HEK293 (cell line): ENCODE data around the gene FSCN2.
A peak's percentile ranks its signal among the peaks of the same experiment; 100 is the strongest.

Source experiments
- CTCF ChIA-PET: fragments of 350-600 bp; formaldehyde crosslinking; extraction: SDS; loops from one replicate; lab custom pipeline; 2021; ENCODE audit warnings: antibody characterized with exemption; lab: Yijun Ruan, JAX
- POLR2A ChIA-PET: fragments of 300-600 bp; formaldehyde crosslinking; extraction: SDS; loops from one replicate; lab custom pipeline; 2020; ENCODE audit warnings: antibody characterized with exemption, inconsistent platforms; lab: Yijun Ruan, JAX
- H3K27ac ChIP-seq: fragments of 200-500 bp; sonication (Bioruptor generic); 2 replicates; pipeline ENCODE4 v1.5.1; 2014; ENCODE audit warnings: low read depth, low read length, control low read depth, inconsistent platforms; ENCODE audit errors: extremely low read depth
- H3K36me3 ChIP-seq, 2 experiments: fragments of 200-500 bp in 1 of 2; sonication (Bioruptor generic) in 1 of 2; 1 replicate in 1 of 2; 2 replicates in 1 of 2; pipeline ENCODE4 v1.5.1; 2014 to 2017; ENCODE audit warnings: inconsistent platforms in 2 of 2, low read length in 2 of 2; ENCODE audit not compliant: control insufficient read depth in 2 of 2, insufficient read depth in 1 of 2
- H3K4me1 ChIP-seq: fragments of 200-500 bp; sonication (Bioruptor generic); 2 replicates; pipeline ENCODE4 v1.5.1; 2014; ENCODE audit warnings: mild to moderate bottlenecking, low read length, inconsistent platforms; ENCODE audit not compliant: control insufficient read depth, insufficient read depth
- H3K4me3 ChIP-seq: 2 replicates; pipeline ENCODE4 v1.5.1; 2011; ENCODE audit warnings: low read depth, mild to moderate bottlenecking, control low read depth, low read length, moderate library complexity
- H3K9me3 ChIP-seq: fragments of 200-500 bp; sonication (Bioruptor generic); 2 replicates; pipeline ENCODE4 v1.5.1; 2014; ENCODE audit warnings: low read depth, low read length, inconsistent platforms; ENCODE audit not compliant: control insufficient read depth, insufficient read depth
- BCL11B ChIP-seq: fragments of 450-650 bp; formaldehyde crosslinking; IDR thresholded peaks from 2 replicates; pipeline ENCODE4 v1.5.1; 2016; ENCODE audit warnings: low read depth, missing biosample characterization, missing genetic modification characterization
- GLIS1 ChIP-seq: fragments of 450-650 bp; formaldehyde crosslinking; IDR thresholded peaks from 2 replicates; pipeline ENCODE4 v1.5.1; 2016; ENCODE audit warnings: missing biosample characterization, missing genetic modification characterization
- GLIS2 ChIP-seq: fragments of 450-650 bp; formaldehyde crosslinking; IDR thresholded peaks from 2 replicates; pipeline ENCODE4 v1.5.1; 2016; ENCODE audit warnings: missing biosample characterization, missing genetic modification characterization
- HOXA7 ChIP-seq: sonication (generic); formaldehyde crosslinking; IDR thresholded peaks from 2 replicates; pipeline ENCODE4 v1.8.1; 2022; ENCODE audit warnings: missing genetic modification reagents, borderline replicate concordance
- KLF9 ChIP-seq: fragments of 450-650 bp; formaldehyde crosslinking; IDR thresholded peaks from 2 replicates; pipeline ENCODE4 v1.5.1; 2016; ENCODE audit warnings: missing biosample characterization, missing genetic modification characterization, low read depth
- SP3 ChIP-seq: fragments of 450-650 bp; formaldehyde crosslinking; IDR thresholded peaks from 2 replicates; pipeline ENCODE4 v1.5.1; 2016; ENCODE audit warnings: missing biosample characterization, missing genetic modification characterization
- ZBTB17 ChIP-seq: fragments of 450-650 bp; formaldehyde crosslinking; IDR thresholded peaks from 2 replicates; pipeline ENCODE4 v1.5.1; 2016; ENCODE audit warnings: missing biosample characterization, missing genetic modification characterization
- ZBTB48 ChIP-seq: fragments of 450-650 bp; formaldehyde crosslinking; IDR thresholded peaks from 2 replicates; pipeline ENCODE4 v1.5.1; 2016; ENCODE audit warnings: missing biosample characterization, missing genetic modification characterization
- ZEB2 ChIP-seq: fragments of 450-650 bp; formaldehyde crosslinking; IDR thresholded peaks from 2 replicates; pipeline ENCODE4 v1.5.1; 2016; ENCODE audit warnings: missing biosample characterization, missing genetic modification characterization
- ZNF114 ChIP-seq: fragments of 450-650 bp; formaldehyde crosslinking; IDR thresholded peaks from 2 replicates; pipeline ENCODE4 v1.5.0; 2017; ENCODE audit warnings: missing biosample characterization, missing genetic modification characterization
- ZNF140 ChIP-seq: fragments of 450-650 bp; formaldehyde crosslinking; IDR thresholded peaks from 2 replicates; pipeline ENCODE4 v1.5.1; 2016; ENCODE audit warnings: missing biosample characterization, missing genetic modification characterization
- ZNF169 ChIP-seq: fragments of 450-650 bp; formaldehyde crosslinking; IDR thresholded peaks from 2 replicates; pipeline ENCODE4 v1.5.1; 2016; ENCODE audit warnings: missing biosample characterization, missing genetic modification characterization
- ZNF248 ChIP-seq: fragments of 450-650 bp; formaldehyde crosslinking; IDR thresholded peaks from 2 replicates; pipeline ENCODE4 v1.5.1; 2017; ENCODE audit warnings: missing biosample characterization, missing genetic modification characterization
- ZNF37A ChIP-seq: fragments of 450-650 bp; IDR thresholded peaks from 2 replicates; pipeline ENCODE4 v1.5.1; 2018; ENCODE audit warnings: missing biosample characterization, missing genetic modification characterization
- ZNF404 ChIP-seq: fragments of 450-650 bp; formaldehyde crosslinking; IDR thresholded peaks from 2 replicates; pipeline ENCODE4 v1.5.1; 2017; ENCODE audit warnings: missing biosample characterization, missing genetic modification characterization
- ZNF560 ChIP-seq: fragments of 450-650 bp; formaldehyde crosslinking; IDR thresholded peaks from 2 replicates; pipeline ENCODE4 v1.5.1; 2017; ENCODE audit warnings: missing biosample characterization, missing genetic modification characterization, borderline replicate concordance
- ZNF600 ChIP-seq: fragments of 450-650 bp; formaldehyde crosslinking; IDR thresholded peaks from 2 replicates; pipeline ENCODE4 v1.5.1; 2016; ENCODE audit warnings: missing biosample characterization, missing genetic modification characterization
- ZNF660 ChIP-seq: fragments of 450-650 bp; IDR thresholded peaks from 2 replicates; pipeline ENCODE4 v1.5.1; 2018; ENCODE audit warnings: missing biosample characterization, mild to moderate bottlenecking, missing genetic modification characterization
- ZNF768 ChIP-seq: fragments of 450-650 bp; formaldehyde crosslinking; IDR thresholded peaks from 2 replicates; pipeline ENCODE4 v1.5.1; 2018; ENCODE audit warnings: missing biosample characterization, mild to moderate bottlenecking, missing genetic modification characterization
- ZNF830 ChIP-seq: fragments of 450-650 bp; IDR thresholded peaks from 2 replicates; pipeline ENCODE4 v1.5.0; 2018; ENCODE audit warnings: missing biosample characterization, missing genetic modification characterization, low read depth, mild to moderate bottlenecking, moderate library complexity
- TF ChIP-seq, protein P1 (sequence below): fragments of 450-650 bp; IDR thresholded peaks from 2 replicates; pipeline ENCODE4 v1.5.1; 2018; ENCODE audit warnings: missing biosample characterization, missing genetic modification characterization
- TF ChIP-seq, protein P2 (sequence below): fragments of 450-650 bp; formaldehyde crosslinking; IDR thresholded peaks from 2 replicates; pipeline ENCODE4 v1.5.1; 2016; ENCODE audit warnings: missing biosample characterization, missing genetic modification characterization
- TF ChIP-seq, protein P3 (sequence below): fragments of 450-650 bp; formaldehyde crosslinking; IDR thresholded peaks from 2 replicates; pipeline ENCODE4 v1.5.1; 2016; ENCODE audit warnings: missing biosample characterization, missing genetic modification characterization, borderline replicate concordance
- TF ChIP-seq, protein P4 (sequence below): fragments of 450-650 bp; formaldehyde crosslinking; IDR thresholded peaks from 2 replicates; pipeline ENCODE4 v1.5.1; 2016; ENCODE audit warnings: missing biosample characterization, missing genetic modification characterization

The FSCN2 gene

DNA sequence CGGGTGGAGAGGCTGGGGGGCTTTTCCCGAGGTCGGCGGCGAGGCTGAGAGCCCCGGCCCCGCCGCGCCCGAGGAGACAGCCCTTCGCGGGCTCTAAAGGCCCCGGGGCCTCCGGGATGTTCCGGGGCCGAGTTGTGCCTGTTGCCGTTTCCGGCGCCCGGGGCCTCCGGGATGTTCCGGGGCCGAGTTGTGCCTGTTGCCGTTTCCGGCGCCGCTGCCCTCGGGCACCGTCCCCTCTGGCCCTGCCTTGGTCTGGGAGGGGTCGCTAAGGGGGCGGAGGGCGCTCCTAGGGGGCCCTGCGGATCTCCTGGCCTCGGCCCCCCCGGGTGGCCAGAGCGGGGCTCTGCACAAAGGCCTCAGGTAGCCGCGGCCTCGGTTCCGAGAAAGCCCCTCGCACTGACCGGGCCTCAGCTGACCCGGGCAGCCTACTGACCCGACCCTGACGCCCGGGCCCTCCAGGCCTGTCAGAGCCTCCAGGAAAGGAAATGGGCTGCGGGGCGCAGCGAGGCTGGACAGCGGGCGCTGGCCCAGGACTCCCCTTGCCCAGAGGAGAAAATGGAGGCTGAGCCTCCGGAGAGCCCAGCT, 39.8 kb upstream of the FSCN2 start (continued):
- TF ChIP-seq ZNF140 (tag by site-specific recombination): no peak
- no peak for TF ChIP-seq KLF9 (tag by site-specific recombination)
- TF ChIP-seq ZNF248 (tag by site-specific recombination): no peak
- no peak for TF ChIP-seq ZBTB48 (tag by site-specific recombination)
- TF ChIP-seq ZNF169 (tag by site-specific recombination): no peak
- no peak for TF ChIP-seq BCL11B (tag by site-specific recombination)
- no peak for TF ChIP-seq ZNF37A (tag by site-specific recombination)
- TF ChIP-seq SP3 (tag by site-specific recombination): peak; percentile 6; the same call in 1 of the 2 replicates
- TF ChIP-seq ZNF404 (tag by site-specific recombination): no peak
- TF ChIP-seq ZNF660 (tag by site-specific recombination): 0 out of 2 replicates have a peak, but pooled peaks have one; percentile 4
- TF ChIP-seq, protein P1, sequence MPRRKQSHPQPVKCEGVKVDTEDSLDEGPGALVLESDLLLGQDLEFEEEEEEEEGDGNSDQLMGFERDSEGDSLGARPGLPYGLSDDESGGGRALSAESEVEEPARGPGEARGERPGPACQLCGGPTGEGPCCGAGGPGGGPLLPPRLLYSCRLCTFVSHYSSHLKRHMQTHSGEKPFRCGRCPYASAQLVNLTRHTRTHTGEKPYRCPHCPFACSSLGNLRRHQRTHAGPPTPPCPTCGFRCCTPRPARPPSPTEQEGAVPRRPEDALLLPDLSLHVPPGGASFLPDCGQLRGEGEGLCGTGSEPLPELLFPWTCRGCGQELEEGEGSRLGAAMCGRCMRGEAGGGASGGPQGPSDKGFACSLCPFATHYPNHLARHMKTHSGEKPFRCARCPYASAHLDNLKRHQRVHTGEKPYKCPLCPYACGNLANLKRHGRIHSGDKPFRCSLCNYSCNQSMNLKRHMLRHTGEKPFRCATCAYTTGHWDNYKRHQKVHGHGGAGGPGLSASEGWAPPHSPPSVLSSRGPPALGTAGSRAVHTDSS (tag by site-specific recombination): no peak
- TF ChIP-seq, all 188 proteins: peak for 12

DNA sequence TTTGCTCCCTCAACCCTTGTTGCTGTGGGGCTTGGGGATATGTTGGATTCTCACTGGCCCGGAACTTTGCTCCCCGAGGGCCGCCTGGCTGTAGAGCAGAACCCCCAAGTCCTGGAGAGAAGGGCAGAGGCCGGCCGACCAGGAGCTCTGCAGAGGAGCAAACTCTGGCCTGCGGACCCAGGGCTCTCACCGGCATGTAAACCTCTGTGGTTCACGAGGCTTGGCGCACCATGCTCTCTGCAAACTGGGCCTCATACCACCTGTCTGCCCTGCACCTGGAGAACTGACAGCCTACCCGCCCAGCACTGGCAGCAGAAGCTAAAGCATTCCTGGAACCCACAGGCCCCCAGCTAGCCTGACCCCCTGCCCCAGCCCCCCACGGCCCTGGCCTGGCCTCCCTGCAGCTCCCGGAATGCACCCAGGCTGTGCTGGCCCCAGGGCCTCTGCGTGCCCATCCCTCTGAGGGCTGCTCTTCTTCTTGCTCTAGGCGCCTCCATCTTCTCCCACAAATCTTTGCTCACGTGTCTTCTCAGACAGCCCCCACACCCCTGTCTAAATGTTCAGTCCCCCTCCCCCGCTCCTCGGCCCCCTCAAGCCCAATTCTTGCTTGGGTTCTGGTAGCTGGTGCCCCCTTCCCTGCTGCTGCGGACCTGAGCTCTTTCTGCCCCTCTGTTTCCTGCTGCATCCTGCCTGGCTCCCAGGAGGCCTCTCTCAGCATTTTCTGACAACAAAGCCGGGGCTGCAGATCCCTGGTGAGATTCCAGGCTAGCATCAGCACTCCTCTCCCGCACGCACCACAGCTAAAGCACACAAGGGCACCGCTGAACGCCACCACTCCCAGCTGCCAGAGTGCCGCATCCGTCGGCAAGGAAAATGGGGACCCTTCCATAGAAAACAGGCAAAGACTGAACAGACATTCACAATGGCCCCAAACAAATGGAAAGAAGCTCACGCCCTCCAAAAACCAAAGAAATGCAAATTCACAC, 38.9 kb upstream of the FSCN2 start:
- Histone ChIP-seq H3K9me3 (no peaks in the 10 kb centered on the region), H3K27ac (no peak overlapping the region), H3K36me3 (no peaks in the 10 kb centered on the region), H3K4me3 (no peak overlapping the region), H3K4me1 (peaks cover 11% of the 10 kb centered on the region)
- POLR2A ChIA-PET: interaction anchor here (0.7 to 4.1 kb wide), 8 partner anchors 16 to 257 kb away, joined by 3 to 27 read pairs (median 6); partner anchors contain the start of genes ACTG1, BAHCC1 and FAAP100
- CTCF ChIA-PET: interaction anchor here (0.6 to 3.2 kb wide), 4 partner anchors 49 to 259 kb away, joined by 3 to 10 read pairs (median 4); no protein-coding TSS in a partner anchor
- TF ChIP-seq ZNF768: no peak
- 0 out of 2 replicates have a peak, but pooled peaks have one; percentile 48 for TF ChIP-seq GLIS2 (tag by site-specific recombination)
- TF ChIP-seq, protein P1 (tag by site-specific recombination): no peak
- TF ChIP-seq, protein P2, sequence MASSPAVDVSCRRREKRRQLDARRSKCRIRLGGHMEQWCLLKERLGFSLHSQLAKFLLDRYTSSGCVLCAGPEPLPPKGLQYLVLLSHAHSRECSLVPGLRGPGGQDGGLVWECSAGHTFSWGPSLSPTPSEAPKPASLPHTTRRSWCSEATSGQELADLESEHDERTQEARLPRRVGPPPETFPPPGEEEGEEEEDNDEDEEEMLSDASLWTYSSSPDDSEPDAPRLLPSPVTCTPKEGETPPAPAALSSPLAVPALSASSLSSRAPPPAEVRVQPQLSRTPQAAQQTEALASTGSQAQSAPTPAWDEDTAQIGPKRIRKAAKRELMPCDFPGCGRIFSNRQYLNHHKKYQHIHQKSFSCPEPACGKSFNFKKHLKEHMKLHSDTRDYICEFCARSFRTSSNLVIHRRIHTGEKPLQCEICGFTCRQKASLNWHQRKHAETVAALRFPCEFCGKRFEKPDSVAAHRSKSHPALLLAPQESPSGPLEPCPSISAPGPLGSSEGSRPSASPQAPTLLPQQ (tag by site-specific recombination): no peak
- TF ChIP-seq, protein P3, sequence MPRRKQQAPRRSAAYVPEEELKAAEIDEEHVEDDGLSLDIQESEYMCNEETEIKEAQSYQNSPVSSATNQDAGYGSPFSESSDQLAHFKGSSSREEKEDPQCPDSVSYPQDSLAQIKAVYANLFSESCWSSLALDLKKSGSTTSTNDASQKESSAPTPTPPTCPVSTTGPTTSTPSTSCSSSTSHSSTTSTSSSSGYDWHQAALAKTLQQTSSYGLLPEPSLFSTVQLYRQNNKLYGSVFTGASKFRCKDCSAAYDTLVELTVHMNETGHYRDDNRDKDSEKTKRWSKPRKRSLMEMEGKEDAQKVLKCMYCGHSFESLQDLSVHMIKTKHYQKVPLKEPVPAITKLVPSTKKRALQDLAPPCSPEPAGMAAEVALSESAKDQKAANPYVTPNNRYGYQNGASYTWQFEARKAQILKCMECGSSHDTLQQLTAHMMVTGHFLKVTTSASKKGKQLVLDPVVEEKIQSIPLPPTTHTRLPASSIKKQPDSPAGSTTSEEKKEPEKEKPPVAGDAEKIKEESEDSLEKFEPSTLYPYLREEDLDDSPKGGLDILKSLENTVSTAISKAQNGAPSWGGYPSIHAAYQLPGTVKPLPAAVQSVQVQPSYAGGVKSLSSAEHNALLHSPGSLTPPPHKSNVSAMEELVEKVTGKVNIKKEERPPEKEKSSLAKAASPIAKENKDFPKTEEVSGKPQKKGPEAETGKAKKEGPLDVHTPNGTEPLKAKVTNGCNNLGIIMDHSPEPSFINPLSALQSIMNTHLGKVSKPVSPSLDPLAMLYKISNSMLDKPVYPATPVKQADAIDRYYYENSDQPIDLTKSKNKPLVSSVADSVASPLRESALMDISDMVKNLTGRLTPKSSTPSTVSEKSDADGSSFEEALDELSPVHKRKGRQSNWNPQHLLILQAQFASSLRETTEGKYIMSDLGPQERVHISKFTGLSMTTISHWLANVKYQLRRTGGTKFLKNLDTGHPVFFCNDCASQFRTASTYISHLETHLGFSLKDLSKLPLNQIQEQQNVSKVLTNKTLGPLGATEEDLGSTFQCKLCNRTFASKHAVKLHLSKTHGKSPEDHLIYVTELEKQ (tag by site-specific recombination): no peak
- TF ChIP-seq ZBTB17: peak; percentile 48; the same call in 1 of the 2 replicates
- TF ChIP-seq HOXA7: no peak
- TF ChIP-seq ZNF600: peak; percentile 48; the same call in 1 of the 2 replicates
- no peak for TF ChIP-seq ZEB2 (tag by site-specific recombination)
- no peak for TF ChIP-seq ZNF830 (tag by site-specific recombination)
- no peak for TF ChIP-seq ZNF560 (tag by site-specific recombination)
- TF ChIP-seq, protein P4, sequence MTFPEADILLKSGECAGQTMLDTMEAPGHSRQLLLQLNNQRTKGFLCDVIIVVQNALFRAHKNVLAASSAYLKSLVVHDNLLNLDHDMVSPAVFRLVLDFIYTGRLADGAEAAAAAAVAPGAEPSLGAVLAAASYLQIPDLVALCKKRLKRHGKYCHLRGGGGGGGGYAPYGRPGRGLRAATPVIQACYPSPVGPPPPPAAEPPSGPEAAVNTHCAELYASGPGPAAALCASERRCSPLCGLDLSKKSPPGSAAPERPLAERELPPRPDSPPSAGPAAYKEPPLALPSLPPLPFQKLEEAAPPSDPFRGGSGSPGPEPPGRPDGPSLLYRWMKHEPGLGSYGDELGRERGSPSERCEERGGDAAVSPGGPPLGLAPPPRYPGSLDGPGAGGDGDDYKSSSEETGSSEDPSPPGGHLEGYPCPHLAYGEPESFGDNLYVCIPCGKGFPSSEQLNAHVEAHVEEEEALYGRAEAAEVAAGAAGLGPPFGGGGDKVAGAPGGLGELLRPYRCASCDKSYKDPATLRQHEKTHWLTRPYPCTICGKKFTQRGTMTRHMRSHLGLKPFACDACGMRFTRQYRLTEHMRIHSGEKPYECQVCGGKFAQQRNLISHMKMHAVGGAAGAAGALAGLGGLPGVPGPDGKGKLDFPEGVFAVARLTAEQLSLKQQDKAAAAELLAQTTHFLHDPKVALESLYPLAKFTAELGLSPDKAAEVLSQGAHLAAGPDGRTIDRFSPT (tag by site-specific recombination): 0 out of 2 replicates have a peak, but pooled peaks have one; percentile 4
- TF ChIP-seq ZNF114: no peak
- peak; percentile 79 for TF ChIP-seq GLIS1 (tag by site-specific recombination)
